GM20431 (cell line): ENCODE data around the gene GPHN.
"Not testable (repeated sequence)": the region's sequence is repeated elsewhere in the genome, so short reads cannot be mapped to it uniquely, and the experiment has no call there.

Experiments
- in situ Hi-C: fragments of 300-500 bp; cut with MseI, MboI; formaldehyde crosslinking; loops from one replicate; pipeline ENCODE4 v1.15.0; 2020; ENCODE audit warnings: low sequenced_read_pairs; ENCODE audit not compliant: unreplicated experiment

Gene GPHN

GRCh38 chr14:67002994-67003753, 495.2 kb downstream of the GPHN start:
- in situ Hi-C loops = no loop called here

GRCh38 chr14:67004521-67004920, 496.6 kb downstream of the GPHN start:
- in situ Hi-C loops = no loop called here

- in situ Hi-C loops = no loop called here
Measured at GRCh38 chr14:67010602-67011001, 502.7 kb downstream of the GPHN start.

- in situ Hi-C loops = no loop called here
Measured at GRCh38 chr14:67016856-67017255, 508.9 kb downstream of the GPHN start.

- in situ Hi-C loops = no loop called here
Measured at GRCh38 chr14:67018720-67019119, 510.8 kb downstream of the GPHN start.

GRCh38 chr14:67019796-67020195, 511.8 kb downstream of the GPHN start:
- in situ Hi-C loops = no loop called here

GRCh38 chr14:67031920-67032774, 524.2 kb downstream of the GPHN start:
- in situ Hi-C loops = no loop called here

GRCh38 chr14:67045440-67045839, 537.5 kb downstream of the GPHN start:
- in situ Hi-C loops = no loop called here

GRCh38 chr14:67050896-67051295, 542.9 kb downstream of the GPHN start:
- in situ Hi-C loops = no loop called here

GRCh38 chr14:67056684-67057083, 548.7 kb downstream of the GPHN start:
- in situ Hi-C loops = no loop called here

- in situ Hi-C loops = no loop called here
Measured at GRCh38 chr14:67059596-67059995, 551.6 kb downstream of the GPHN start.

- in situ Hi-C loops = no loop called here
Measured at GRCh38 chr14:67060546-67060945, 552.6 kb downstream of the GPHN start.

- in situ Hi-C loops = not testable (repeated sequence)
Measured at GRCh38 chr14:67067070-67067814, 559.3 kb downstream of the GPHN start.

- in situ Hi-C loops = no loop called here
Measured at GRCh38 chr14:67068251-67068650, 560.3 kb downstream of the GPHN start.

- in situ Hi-C loops = no loop called here
Measured at GRCh38 chr14:67071506-67071905, 563.6 kb downstream of the GPHN start.

GRCh38 chr14:67077921-67078320, 570.0 kb downstream of the GPHN start:
- in situ Hi-C loops = no loop called here

- in situ Hi-C loops = no loop called here
Measured at GRCh38 chr14:67079846-67080245, 571.9 kb downstream of the GPHN start.

GRCh38 chr14:67108230-67108629, 600.3 kb downstream of the GPHN start:
- in situ Hi-C loops = no loop called here

GRCh38 chr14:67111022-67111421, 603.1 kb downstream of the GPHN start:
- in situ Hi-C loops = no loop called here

- in situ Hi-C loops = no loop called here
Measured at GRCh38 chr14:67112344-67112743, 604.4 kb downstream of the GPHN start.

GRCh38 chr14:67127174-67127573, 619.2 kb downstream of the GPHN start:
- in situ Hi-C loops = no loop called here
